D341Med (cell line): ENCODE results near the gene CMTM7.

Experiments
- DNase-seq: peaks from one replicate; pipeline ENCODE4 v3.0.0; 2012; ENCODE audit warnings: low spot score

CMTM7 gene, protein sequence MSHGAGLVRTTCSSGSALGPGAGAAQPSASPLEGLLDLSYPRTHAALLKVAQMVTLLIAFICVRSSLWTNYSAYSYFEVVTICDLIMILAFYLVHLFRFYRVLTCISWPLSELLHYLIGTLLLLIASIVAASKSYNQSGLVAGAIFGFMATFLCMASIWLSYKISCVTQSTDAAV

GRCh38 chr3:32391643-32392535 lies at the start of gene CMTM7:
TSS of gene CMTM7 (plus strand) at chr3:32391853. CDS start at chr3:32391907, 54 bp downstream.
- DNase-seq = no peak

DNA sequence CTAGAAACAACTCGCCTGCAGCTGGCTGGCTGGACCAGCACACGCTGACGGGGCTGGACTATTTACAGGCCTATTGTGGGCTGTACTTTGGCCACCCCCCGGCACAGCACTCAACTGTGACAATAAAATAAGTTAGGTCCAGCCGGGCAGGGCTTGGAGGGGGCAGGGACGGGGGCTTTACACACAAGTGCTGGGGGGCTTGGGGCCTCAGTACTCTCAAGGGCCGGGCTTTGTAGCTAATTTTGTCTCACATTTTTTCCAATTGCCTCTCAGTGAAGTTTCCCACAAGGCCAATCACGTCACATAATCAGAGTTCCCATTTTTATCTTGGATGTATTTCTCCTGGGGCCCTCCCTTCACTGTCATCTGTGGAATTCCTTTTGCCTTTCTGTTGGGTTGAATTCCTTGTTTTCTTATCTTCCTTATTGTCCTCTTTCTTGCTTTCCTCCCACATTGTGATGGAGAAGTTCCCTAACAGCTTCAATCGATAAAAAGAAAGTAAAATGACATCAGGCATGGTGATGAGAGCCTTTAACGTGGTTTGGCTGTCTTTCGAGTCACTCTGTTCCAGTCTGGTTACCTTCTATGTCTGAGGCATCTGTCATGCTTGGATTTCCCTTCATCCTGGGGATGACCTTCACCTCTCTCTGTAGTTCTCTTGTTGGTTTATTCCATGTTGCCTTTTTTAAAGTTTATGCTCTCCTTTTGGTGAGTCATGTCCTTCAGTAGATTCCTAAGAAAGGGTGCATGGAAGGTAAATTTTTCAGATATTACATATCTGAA lies 44.1 kb upstream of the CMTM7 start:
- no peak for DNase-seq

GRCh38 chr3:32349184-32349583 lies 42.5 kb upstream of the CMTM7 start:
- DNase-seq = no peak

- DNase-seq = no peak
Observed at GRCh38 chr3:32352563-32352962, 39.1 kb upstream of the CMTM7 start.

GRCh38 chr3:32353351-32353750 lies 38.3 kb upstream of the CMTM7 start:
- no peak for DNase-seq

GRCh38 chr3:32354362-32354778 lies 37.3 kb upstream of the CMTM7 start:
- DNase-seq = no peak

DNA sequence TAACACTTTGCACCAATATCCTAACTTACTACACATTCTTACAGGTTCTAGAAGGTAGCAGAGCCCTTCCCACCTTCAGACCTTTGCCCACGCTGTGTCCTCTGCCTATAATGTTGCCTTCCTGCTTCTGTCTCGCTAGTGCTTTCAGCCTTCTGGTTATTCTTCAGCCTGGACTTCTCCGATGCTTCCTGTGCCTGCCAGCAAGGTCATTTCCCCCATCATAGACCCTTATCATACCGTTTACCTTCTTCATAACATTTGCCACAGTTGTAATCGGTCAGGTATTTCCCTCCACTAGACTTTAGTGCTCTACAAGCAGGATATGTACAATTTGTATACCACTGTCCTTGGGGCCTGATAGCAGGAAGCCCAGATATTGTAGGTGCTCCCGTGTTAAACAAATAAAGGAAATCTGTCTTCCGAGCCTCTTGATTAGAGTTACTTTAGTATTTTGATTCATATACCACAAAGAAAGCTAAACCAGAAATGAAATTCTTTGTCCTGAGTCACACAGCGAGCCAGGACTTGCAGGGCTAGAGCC lies 35.8 kb upstream of the CMTM7 start:
- DNase-seq = no peak

DNA sequence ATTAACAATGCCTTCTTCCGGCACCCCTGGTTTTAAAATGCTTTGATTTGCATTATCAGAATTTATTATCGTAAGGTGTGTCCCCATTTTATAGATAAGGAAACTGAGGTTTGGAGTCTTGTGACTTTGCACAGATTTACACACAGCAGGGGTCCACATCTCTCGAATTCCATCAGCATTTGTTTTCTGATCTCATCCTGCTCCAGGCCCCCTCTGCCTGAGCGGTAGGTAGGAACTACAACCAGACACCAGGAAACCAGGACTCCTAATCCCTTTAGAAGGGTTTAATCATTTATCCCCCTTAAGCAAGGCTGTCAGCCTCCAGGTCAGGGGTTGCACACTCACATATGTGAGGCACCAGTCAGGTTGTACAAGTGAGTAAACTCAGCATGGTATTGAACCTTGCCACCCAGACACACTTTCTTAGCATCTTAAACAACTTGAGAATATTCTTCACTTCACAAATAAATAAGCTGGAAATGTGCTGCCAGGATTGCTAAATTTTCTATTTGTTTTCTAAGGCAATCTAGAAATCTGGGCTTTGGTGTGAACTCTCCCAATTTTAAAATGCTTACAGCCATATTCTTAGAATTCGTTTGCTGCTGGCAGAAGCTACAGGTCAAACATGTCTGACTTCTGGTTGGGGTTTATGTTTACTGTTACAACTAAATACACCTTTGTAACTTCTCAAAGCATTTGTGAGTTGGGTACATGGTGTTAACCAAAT lies 31.7 kb upstream of the CMTM7 start:
- DNase-seq = no peak

DNA sequence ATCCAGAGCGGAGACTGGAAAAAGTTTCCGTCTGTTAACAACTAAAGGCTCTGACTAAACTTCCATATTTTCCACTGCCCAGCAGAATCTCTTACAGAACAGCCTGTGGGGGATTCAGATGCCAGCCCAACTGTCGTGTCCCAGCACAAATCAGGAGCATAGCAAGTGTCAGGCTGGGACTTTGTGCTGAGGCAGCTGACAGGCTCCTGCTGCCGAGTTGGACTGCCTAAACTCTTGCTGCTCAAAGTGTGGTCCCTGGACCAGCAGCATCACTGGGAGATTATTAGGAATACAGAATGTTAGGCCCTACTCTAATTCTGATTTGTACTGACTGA lies 31.2 kb upstream of the CMTM7 start:
- DNase-seq = no peak

DNA sequence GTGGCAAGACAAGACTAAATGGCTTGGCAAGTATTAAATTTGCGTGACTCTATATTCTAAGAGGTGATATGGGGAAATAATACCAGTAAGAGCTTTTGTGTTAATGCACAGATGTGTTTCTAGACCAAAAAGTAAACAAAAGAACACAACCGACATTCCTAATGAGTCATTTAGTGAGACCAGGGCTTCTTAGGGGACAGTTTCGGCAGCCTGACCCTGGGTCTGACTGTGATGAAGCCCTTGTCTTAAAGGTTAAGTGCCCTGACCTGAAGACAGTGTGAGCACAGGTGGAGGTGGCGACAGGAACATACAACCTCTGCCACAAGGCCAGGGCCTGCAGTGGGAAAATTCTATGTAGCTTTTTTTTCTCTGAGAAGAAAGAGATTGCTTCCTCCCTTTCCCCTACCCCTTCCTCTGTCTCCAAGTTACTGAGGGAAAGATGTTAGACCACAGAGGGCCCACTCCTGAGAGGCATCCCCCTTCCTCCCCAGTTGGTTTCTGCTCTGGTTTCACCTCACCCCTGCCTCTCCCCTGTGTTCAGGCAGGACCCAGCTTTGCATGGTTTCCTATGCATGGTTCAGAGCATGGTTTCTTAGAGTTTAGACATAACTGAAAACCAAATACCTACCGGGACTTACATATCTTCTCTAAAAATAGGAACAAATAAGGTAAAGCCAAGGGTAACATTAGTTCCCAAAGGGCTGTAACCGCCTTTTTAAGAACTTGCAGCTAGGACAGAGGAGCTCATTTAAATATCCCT lies 24.8 kb upstream of the CMTM7 start:
- DNase-seq = no peak

- DNase-seq = no peak
Observed at GRCh38 chr3:32367442-32367841, 24.2 kb upstream of the CMTM7 start.

DNA sequence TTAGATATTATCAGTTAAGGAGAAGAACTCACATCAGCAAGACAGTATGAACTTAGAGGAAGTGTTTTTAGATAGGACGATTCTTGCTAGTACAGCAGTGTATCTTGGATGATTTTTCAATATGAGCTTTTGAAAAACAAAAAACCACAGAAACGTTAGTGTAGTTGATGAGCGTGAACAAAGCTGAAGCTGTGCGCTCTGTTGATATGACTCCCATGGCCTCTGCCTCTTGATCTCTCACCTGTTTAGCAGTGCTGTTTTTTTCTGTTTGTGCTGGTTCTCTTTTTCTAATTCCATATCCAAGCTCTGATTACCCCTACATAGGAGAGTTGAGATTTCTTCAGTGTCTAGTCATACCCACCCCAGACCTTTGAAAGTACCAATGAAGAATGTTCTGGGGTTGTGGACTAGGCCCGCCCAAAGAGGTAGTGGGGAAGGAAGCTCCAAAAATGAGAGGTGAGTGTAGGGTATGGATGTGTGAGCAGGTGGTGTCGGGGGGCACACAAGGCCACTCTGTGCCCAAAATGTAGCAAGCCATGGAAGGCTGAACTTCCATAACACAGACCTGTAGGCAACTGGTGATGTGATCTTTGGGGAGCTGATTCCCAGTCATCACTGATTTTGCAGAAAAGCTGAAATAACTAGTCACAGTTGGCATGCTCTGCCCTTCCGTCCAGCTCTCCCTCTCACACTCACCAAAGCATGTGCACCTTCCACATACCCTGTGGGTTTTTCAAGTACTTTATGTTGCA lies 20.0 kb upstream of the CMTM7 start:
- no peak for DNase-seq

- no peak for DNase-seq
Observed at GRCh38 chr3:32372213-32372490, 19.5 kb upstream of the CMTM7 start.

- no peak for DNase-seq
Observed at GRCh38 chr3:32373276-32373675, 18.4 kb upstream of the CMTM7 start.

DNA sequence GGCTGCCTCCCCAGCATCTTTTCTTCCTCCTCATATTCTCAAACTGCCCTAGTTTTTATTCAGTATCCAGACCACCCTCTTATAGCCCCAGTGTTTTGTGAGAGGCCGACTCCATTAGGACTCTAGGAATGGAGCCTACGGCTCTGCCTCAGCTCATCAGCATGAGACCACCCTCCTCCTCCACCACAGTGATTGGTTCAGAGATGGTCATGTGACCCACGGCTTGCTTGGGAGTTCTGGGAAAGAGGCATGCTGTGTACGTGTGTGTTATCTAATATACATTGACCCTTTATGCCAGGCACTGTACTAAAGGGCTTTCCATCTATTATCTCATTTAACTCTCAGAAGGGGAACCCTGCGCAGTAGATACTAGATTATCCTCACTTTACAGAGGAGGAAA lies 17.8 kb upstream of the CMTM7 start:
- no peak for DNase-seq

DNA sequence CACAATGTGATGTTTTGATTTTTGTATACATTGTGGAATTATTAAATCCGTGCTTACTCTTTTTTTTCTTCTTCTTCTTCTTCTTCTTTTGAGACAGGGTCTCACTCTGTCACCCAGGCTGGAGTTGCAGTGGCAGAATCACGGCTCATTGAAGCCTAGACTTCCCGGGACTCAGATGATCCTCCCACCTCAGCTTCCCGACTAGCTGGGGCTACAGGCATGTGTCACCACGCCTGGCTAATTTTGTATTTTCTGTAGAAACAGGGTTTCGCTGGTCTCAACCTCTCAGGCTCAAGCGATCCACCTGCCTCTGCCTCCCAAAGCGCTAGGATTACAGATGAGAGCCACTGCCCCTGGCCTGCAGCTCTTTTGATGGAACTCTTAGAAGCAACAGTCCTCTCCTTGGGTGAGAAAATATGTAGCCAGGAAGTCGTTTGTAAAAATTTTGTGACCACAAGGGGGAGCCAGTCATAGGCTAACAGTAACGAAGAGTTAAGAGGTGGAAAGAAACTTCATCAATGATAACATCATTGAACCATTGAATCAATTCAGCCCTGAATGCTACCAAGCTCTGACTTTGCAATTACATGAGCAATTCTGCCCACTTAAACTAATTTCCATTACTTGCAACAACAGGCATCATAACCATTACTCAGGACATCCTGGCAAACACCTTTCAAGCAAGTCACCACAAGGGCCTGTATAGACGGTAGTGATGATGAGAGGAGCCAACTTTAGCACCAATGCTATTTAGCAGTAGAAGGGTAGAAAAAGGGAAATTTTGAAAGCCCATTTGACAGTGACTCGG lies 16.7 kb upstream of the CMTM7 start:
- peak; percentile 46 for DNase-seq

- no peak for DNase-seq
Observed at GRCh38 chr3:32375596-32375930, 16.1 kb upstream of the CMTM7 start.

- DNase-seq = no peak
Observed at GRCh38 chr3:32376115-32376514, 15.5 kb upstream of the CMTM7 start.

DNA sequence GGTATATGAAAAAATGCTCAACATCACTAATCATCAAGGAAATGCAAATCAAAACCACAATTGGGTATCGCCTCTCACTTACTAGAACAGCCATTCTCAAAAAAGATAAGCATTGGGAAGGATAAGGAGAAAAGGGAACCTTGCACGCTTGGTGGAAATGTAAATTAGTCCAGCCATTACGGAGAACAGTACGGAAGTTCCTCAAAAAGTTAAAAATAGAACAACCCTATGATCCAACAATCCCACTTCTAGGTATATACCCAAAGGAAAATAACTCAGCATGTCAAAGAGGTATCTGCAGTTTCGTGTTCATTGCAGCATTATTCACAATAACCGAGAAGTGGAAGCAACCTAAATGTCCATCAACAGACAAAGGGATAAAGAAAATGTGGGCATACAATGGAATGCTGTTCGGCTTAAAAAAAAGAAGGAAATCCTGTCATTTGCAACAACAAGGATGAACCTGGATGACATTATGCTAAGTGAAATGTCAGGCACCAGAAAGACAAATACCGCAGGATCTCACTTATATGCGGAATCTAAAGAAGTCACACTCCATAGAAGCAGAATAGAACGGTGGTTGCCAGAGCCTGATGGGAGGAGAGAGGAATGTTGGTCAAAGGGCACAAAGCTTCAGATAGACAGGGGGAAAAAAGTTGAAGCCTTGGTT lies 11.7 kb upstream of the CMTM7 start:
- DNase-seq = no peak

DNA sequence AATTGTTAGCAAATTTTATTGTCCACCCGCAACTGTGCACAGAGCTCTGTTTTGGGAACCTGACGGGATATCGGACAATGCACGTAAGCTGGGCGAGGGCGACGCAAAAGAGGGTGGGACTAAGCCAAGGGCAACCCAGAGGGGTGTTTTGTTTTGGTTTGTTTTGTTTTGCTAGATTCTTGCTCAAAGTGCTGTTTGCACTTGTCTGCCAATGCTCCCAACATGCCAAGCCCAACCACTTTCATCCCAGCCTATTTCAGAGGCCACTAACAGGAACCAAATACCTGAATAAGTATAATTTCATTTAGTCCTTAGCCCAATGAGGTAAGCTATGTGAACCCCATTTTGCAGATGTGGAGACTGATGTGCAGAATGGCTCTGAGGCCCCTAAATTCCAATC lies 9.7 kb upstream of the CMTM7 start:
- no peak for DNase-seq
